Embryonic facial prominence (tissue), 1 donor: ENCODE results near the gene TIGD2.

ENCODE experiments used
- DNase-seq: peaks from one replicate; pipeline ENCODE4 v3.0.0-alpha.2; 2016; ENCODE audit errors: extremely low spot score

The TIGD2 gene

DNA sequence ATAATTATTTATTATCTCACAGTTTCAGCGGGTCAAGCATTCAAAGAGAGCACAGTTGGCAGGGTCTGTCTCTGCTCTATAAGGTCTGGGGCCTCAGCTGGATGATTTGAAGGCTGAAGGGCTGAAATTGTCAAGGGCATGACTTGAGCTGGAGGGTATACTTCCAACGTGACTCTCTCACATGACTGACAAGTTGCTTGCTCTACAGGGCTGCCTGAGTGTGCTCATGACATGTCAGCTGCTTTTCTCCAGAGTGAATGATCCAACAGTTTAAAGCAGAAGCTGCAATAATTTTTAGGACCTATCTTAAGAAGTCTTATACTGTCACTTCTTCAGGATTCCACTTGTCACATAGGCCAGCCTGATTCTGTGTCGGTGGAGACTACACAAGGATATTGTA, 51.2 kb downstream of the TIGD2 start:
- DNase-seq, result no peak

DNA sequence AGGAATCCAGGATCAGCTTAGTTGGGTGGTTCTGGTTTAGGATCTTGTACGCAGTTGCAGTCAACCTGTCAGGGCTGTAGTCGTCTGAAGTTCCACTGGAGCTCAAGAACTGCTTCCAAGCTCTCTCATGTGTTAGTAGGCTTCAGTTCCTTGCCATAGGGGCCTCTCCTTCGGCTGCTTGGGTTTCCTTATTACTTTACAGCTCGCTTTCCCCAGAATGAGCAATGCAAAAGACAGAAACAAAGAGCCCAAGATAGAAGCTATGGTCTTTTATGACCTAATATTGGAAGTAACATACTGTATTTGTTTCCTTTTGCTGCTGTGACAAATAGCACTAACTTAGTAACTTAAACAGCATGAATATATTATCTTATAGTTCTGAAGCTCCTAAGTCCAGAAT, 51.7 kb downstream of the TIGD2 start:
- DNase-seq, result no peak

DNA sequence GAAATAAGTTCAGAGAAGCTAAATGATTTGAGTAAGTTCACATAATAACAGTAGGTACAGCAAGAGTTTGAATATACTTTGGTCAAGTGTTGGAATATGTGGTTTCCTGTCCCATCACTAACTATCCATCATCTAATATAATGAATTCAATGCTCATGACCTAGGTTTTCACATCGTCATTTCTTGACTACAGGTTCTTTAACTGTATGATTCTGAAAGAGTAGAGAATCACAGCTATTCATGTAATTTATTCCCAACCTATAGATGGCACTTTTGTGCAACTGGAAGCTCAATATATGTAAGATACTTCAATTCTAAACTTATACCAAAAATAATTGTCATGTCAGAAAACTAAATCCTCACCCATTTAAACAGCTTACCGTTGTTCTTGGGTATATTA, 53.1 kb downstream of the TIGD2 start:
- no peak for DNase-seq
